GM19099 (cell line): Measurements from ENCODE around the gene PPARD.

Source experiments
- POLR2A ChIP-seq: IDR thresholded peaks from 3 replicates; pipeline ENCODE4 v1.6.1; 2011; ENCODE audit warnings: low read depth; ENCODE audit not compliant: insufficient read length; ENCODE audit errors: extremely low read depth

The PPARD gene

DNA sequence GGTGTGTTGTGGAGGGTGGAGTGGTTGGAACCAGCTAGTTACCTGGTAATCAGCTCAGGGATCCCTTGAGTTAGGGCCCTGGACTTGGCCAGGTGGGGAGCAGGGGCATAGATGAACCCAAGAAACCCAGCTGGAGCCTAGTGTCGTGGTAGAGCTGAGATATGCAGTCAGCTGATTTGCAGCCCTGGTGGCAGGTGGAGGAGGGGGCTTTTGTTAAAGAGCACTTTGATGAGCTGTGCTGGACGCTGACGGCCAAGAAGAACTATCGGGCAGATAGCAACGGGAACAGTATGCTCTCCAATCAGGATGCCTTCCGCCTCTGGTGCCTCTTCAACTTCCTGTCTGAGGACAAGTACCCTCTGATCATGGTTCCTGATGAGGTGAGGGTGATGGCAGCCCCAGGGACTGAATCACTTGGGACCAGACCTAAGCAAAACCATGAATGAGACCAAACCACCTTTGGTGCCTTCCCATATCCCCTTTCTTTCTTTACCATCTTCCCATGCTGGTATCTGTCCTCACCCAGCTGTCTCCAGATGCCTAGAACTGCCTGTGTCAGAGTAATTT lies 32.0 kb upstream of the PPARD start:
- no peak for TF ChIP-seq POLR2A

GRCh38 chr6:35311390-35312075 lies 30.8 kb upstream of the PPARD start:
- no peak for TF ChIP-seq POLR2A

- TF ChIP-seq POLR2A, result no peak
These were observed 30.1 kb upstream of the PPARD start for GRCh38 chr6:35312076-35312800.

GRCh38 chr6:35312807-35313206 lies 29.6 kb upstream of the PPARD start:
- no peak for TF ChIP-seq POLR2A

DNA sequence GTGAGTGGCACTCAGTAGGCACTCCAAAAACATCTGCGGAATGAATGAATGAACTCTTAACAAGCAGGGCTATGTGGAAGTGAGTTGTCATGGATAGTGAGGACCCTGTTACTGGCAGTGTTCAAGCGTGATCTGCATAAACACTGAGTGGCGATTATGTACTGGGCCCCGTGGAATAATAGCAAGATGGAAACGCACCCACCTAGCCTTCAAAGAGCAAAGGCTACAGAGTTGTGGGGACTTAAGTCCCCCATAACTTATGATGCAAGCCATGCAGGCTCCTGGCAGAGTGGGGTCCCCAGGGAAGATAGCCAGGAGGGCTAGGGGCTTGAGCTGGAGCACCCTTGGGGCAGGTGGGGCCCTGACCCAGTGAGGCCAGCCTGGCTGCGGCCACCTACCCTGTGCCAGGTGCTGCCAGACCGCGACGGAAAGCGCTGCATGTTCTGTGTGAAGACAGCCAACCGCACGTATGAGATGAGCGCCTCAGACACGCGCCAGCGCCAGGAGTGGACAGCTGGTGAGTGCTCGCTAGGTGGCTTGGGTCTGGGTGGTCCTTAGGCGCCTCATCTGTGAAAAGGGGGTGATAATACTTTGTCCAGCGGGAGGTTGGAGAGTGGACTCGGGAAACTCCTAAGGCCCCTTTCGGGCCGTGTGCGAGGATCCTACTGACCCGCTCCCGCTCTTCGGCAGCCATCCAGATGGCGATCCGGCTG lies 24.7 kb upstream of the PPARD start:
- TF ChIP-seq POLR2A, result no peak

GRCh38 chr6:35318196-35319171 lies 23.9 kb upstream of the PPARD start:
- no peak for TF ChIP-seq POLR2A

DNA sequence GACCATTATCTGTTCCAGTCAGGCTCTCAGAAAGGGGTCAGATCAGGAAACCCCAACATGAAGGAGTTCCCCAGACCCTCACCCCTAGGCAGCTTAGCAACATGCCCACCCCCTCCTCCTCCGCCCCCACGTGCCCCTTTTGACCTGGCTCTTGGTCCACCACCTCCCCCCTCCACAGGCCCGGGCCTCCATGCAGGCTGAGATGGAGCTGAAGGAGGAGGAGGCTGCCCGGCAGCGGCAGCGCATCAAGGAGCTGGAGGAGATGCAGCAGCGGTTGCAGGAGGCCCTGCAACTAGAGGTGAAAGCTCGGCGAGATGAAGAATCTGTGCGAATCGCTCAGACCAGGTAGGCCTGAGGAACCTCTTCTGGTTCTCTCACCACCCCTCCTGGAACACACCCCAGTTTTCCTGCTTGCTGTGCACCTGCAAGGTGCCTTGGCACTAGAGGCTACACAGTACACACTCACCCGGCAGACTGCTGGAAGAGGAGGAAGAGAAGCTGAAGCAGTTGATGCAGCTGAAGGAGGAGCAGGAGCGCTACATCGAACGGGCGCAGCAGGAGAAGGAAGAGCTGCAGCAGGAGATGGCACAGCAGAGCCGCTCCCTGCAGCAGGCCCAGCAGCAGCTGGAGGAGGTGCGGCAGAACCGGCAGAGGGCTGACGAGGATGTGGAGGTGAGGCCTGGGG lies 22.9 kb upstream of the PPARD start:
- no peak for TF ChIP-seq POLR2A

GRCh38 chr6:35320031-35320410 lies 22.3 kb upstream of the PPARD start:
- no peak for TF ChIP-seq POLR2A

- TF ChIP-seq POLR2A, result no peak
These were observed 21.3 kb upstream of the PPARD start for GRCh38 chr6:35321091-35321490.

- no peak for TF ChIP-seq POLR2A
These were observed 14.9 kb upstream of the PPARD start for GRCh38 chr6:35327349-35328027.

DNA sequence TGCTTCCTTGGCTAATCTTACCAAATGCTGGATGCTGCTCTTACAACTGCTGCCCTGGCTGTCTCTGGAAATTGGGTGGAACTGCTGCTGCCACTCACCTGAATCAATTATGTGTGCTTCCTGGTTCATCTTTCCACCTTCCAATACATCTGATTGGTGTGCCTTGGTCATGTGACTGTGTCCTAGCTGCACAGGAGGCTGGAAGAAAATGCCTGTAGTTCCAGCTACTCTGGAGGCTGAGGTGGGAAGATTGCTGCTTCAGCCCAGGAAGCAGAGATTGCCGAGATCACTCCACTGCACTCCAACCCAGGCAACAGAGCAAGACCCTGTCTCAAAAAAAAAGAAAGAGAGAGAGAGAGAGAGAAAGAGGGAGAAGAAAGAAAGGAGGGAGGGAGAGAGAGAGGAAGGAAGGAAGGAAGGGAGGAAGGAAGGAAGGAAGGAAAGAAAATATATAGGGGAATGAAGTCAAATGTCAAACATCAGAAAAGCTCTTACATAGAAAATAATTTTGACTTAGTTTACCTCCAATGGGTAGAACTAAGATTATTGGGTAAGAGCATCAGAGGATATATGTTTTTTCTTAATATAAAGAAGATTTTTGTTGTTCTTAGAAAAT lies 14.1 kb upstream of the PPARD start:
- TF ChIP-seq POLR2A, result no peak

DNA sequence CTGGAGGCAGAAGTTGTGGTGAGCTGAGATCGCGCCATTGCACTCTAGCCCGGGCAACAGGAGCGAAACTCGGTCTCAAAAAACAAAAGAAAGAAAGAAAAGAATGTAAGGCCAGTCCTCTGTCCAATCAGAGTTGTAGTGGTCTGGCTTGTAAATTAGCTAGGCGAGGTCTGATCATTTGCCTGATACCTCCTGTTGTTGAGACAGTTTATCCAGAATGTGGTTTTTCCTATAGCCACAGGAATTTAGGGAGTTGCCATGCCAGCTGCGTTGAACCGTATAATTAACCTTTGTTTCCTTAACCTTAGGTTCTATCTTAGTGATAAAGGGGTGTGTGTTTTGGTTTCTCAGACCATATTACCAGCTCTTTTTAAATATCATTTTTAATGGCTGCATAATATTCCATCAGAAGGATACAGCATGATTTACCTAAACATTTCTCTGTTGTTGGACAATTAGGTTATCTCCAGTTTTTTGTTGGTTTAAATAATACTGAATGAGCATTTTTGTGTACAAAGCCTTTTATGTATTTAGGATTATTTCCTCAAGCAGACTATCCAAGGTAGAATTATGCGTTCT lies 11.7 kb upstream of the PPARD start:
- TF ChIP-seq POLR2A, result no peak

DNA sequence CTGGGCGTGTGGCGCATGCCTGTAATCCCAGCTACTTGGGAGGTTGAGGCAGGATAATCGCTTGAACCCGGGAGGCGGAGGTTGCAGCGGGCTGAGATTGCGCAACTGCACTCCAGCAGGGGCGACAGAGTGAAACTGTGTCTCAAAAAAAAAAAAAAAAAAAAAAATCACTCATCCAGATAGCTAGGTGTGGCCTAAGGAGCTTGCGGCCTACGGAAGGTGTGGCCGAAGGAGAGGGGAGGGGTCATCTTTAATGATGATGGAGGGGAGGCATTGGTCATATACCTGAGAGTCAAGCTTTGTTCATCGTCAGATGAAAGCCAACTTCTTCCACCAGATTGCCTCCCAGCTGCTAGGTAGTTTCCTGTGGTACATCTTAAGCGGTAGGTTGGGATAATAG lies 801 bp upstream of the PPARD start:
- no peak for TF ChIP-seq POLR2A
